GM12892 (cell line): ENCODE measurements around the gene NUDT5.

ENCODE experiments used
- POLR2A ChIP-seq: IDR thresholded peaks from 2 replicates; pipeline ENCODE4 v1.6.1; 2011; ENCODE audit warnings: low read depth, low read length, control low read depth
- POLR2AphosphoS5 ChIP-seq: IDR thresholded peaks from 2 replicates; pipeline ENCODE4 v1.6.1; 2011; ENCODE audit warnings: low read depth, low read length, control low read depth
- TAF1 ChIP-seq: IDR thresholded peaks from 2 replicates; pipeline ENCODE4 v1.6.1; 2011; ENCODE audit warnings: low read depth, mild to moderate bottlenecking, control low read depth, low read length, borderline replicate concordance

- TF ChIP-seq POLR2A (no peak), POLR2AphosphoS5 (no peak), TAF1 (no peak)
Measured at GRCh38 chr10:12158111-12158510, 37.6 kb downstream of the NUDT5 start.
